Measurements from ENCODE around the gene MSANTD7.

The MSANTD7 gene

DNA sequence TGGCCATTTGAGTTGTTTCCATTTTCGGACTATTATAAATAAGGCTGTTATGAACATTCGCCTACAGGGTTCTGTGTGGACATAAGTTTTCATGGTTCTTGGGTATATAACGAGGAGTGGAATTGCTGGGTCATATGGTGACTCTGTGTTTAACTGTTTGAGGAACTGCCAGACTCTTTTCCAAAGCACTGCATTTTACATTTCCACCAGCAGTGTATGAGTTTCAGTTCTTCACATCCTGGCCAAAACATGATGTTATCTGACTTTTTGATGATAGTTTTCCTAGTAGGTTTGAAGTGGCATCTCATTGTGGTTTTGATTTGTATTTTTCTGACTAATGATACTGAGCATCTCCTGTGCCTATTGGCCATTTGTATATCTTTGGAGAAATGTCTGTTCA is 46.0 kb downstream of the MSANTD7 start:
- no peaks in the 10 kb centered on the region; the same call in 1 of the 2 replicates for H3K36me3 ChIP-seq (ENCODE audit: control insufficient read depth, insufficient read depth, low read length)
- H3K27ac ChIP-seq (ENCODE audit: low read length): no peak overlapping the region
- no peaks in the 10 kb centered on the region for H3K9me3 ChIP-seq (ENCODE audit: control insufficient read depth, insufficient read depth, low read length)
- no peak overlapping the region for H3K4me3 ChIP-seq (ENCODE audit: low read length)
- no peaks in the 10 kb centered on the region for H3K4me1 ChIP-seq (ENCODE audit: control insufficient read depth, insufficient read depth, low read length)
- no peak for DNase-seq (ENCODE audit: low read depth, low spot score)
- WGBS (ENCODE audit: insufficient coverage, insufficient read length): no CpG with 5 or more reads among the region's 3 CpGs
- H3K27me3 ChIP-seq (ENCODE audit: control insufficient read depth, insufficient read depth, low read length): no peaks in the 10 kb centered on the region
